Liver (tissue), 9 donors: ENCODE measurements around the gene ARHGEF16. TPM values are rescaled to one million over a fixed set of nuclear protein-coding genes. Genes with fewer than 3 reads are reported as not detected.

Experiments
- DNase-seq: peaks from one replicate; pipeline ENCODE4 v3.0.0-alpha.2; 2017; ENCODE audit warnings: low spot score
- H3K27ac ChIP-seq, 2 donors: one replicate each; pipeline ENCODE4 v1.7.0; 2013; ENCODE audit warnings: inconsistent platforms in 2 of 2, low read length in 2 of 2, control low read depth in 1 of 2, low read depth in 1 of 2, mild to moderate bottlenecking in 1 of 2
- H3K27me3 ChIP-seq, 4 donors: one replicate each; pipeline versions ENCODE4 v1.6.1 to v1.7.0; 2013; ENCODE audit warnings: low read length in 3 of 4, inconsistent platforms in 1 of 4, mild to moderate bottlenecking in 1 of 4, moderate library complexity in 1 of 4; ENCODE audit not compliant: control insufficient read depth in 4 of 4, insufficient read depth in 4 of 4
- H3K36me3 ChIP-seq, 4 donors: one replicate each; pipeline versions ENCODE4 v1.6.1 to v1.7.0; 2013; ENCODE audit warnings: low read length in 3 of 4, mild to moderate bottlenecking in 3 of 4, low read depth in 1 of 4, moderate library complexity in 1 of 4; ENCODE audit not compliant: control insufficient read depth in 4 of 4, insufficient read depth in 3 of 4
- H3K4me1 ChIP-seq, 4 donors: one replicate each; pipeline versions ENCODE4 v1.6.1 to v1.7.0; 2013; ENCODE audit warnings: low read length in 3 of 4, mild to moderate bottlenecking in 3 of 4, moderate library complexity in 1 of 4; ENCODE audit not compliant: control insufficient read depth in 4 of 4, insufficient read depth in 4 of 4
- H3K4me3 ChIP-seq, 3 donors: one replicate each; pipeline versions ENCODE4 v1.6.1 to v1.7.0; 2013; ENCODE audit warnings: low read length in 3 of 3, control low read depth in 1 of 3, low read depth in 1 of 3, mild to moderate bottlenecking in 1 of 3
- H3K9ac ChIP-seq, 2 donors: one replicate each; pipeline ENCODE4 v1.7.0; 2013; ENCODE audit warnings: low read length in 2 of 2, mild to moderate bottlenecking in 2 of 2, moderate library complexity in 2 of 2, control low read depth in 1 of 2, low read depth in 1 of 2
- H3K9me3 ChIP-seq, 4 donors: one replicate each; pipeline versions ENCODE4 v1.6.1 to v1.7.0; 2013; ENCODE audit warnings: low read length in 3 of 4; ENCODE audit not compliant: control insufficient read depth in 4 of 4
- ATF3 ChIP-seq: IDR thresholded peaks from 2 replicates; pipeline ENCODE4 v1.6.1; 2016; ENCODE audit warnings: antibody characterized with exemption
- EGR1 ChIP-seq, 2 donors: IDR thresholded peaks; 2 replicates each; pipeline ENCODE4 v1.6.1; 2016 to 2018; ENCODE audit warnings: antibody characterized with exemption in 2 of 2, low read depth in 2 of 2
- FOXA1 ChIP-seq: IDR thresholded peaks from 2 replicates; pipeline ENCODE4 v1.6.1; 2016; ENCODE audit warnings: antibody characterized with exemption
- FOXA2 ChIP-seq: IDR thresholded peaks from 2 replicates; pipeline ENCODE4 v1.6.1; 2016; ENCODE audit warnings: antibody characterized with exemption
- GABPA ChIP-seq, 2 donors: IDR thresholded peaks in 1 of 2; conservative IDR thresholded peaks in 1 of 2; 2 replicates each; pipeline ENCODE4 v1.6.1; 2016; ENCODE audit warnings: antibody characterized with exemption in 2 of 2, mild to moderate bottlenecking in 1 of 2, moderate library complexity in 1 of 2
- HNF4A ChIP-seq, 2 donors: conservative IDR thresholded peaks; 2 replicates each; pipeline ENCODE4 v1.6.1; 2016; ENCODE audit warnings: antibody characterized with exemption in 2 of 2, mild to moderate bottlenecking in 2 of 2
- HNF4G ChIP-seq: IDR thresholded peaks from 2 replicates; pipeline ENCODE4 v1.6.1; 2016; ENCODE audit warnings: antibody characterized with exemption
- JUND ChIP-seq, 2 donors: IDR thresholded peaks; 2 replicates each; pipeline ENCODE4 v1.6.1; 2016; ENCODE audit warnings: antibody characterized with exemption in 2 of 2
- MAX ChIP-seq: IDR thresholded peaks from 2 replicates; pipeline ENCODE4 v1.6.1; 2016; ENCODE audit warnings: antibody characterized with exemption
- NR2F2 ChIP-seq: IDR thresholded peaks from 2 replicates; pipeline ENCODE4 v1.6.1; 2016; ENCODE audit warnings: antibody characterized with exemption
- RAD21 ChIP-seq, 2 donors: IDR thresholded peaks; 2 replicates each; pipeline ENCODE4 v1.6.1; 2016; ENCODE audit warnings: antibody characterized with exemption in 2 of 2, mild to moderate bottlenecking in 2 of 2
- RXRA ChIP-seq, 2 donors: IDR thresholded peaks; 2 replicates each; pipeline ENCODE4 v1.6.1; 2017 to 2018; ENCODE audit warnings: antibody characterized with exemption in 2 of 2, mild to moderate bottlenecking in 1 of 2
- SP1 ChIP-seq: IDR thresholded peaks from 2 replicates; pipeline ENCODE4 v1.6.1; 2018; ENCODE audit warnings: antibody characterized with exemption, mild to moderate bottlenecking
- TAF1 ChIP-seq: conservative IDR thresholded peaks from 2 replicates; pipeline ENCODE4 v1.6.1; 2016; ENCODE audit warnings: antibody characterized with exemption, mild to moderate bottlenecking
- YY1 ChIP-seq: IDR thresholded peaks from 2 replicates; pipeline ENCODE4 v1.6.1; 2016; ENCODE audit warnings: antibody characterized with exemption, mild to moderate bottlenecking
- WGBS: extraction: QIAGEN DNeasy Blood & Tissue Kit; methylation state at CpG from one replicate; pipeline ENCODE4 v1.1.7; 2013; 5-methylcytosine and 5-hydroxymethylcytosine counted together
- polyA plus RNA-seq, 2 donors: library from polyadenylated mRNA; stranded (reverse) in 1 of 2; unstranded in 1 of 2; fragments of 200-250 nt in 1 of 2; fragments of >200 nt in 1 of 2; fragmentation: Nextera tagmentation in 1 of 2; extraction: Ambion mirVana in 1 of 2; gene quantifications; one replicate each; pipeline versions ENCODE4 v1.2.1 to v1.2.3, GENCODE V29; 2013 to 2015
- total RNA-seq, 2 donors: library from RNA; depleted of rRNA; stranded (reverse); fragments of >200 nt; gene quantifications; one replicate each; pipeline ENCODE4 v1.2.3, GENCODE V29; 2014
- TF ChIP-seq, protein P1 (sequence below): fragments of 150-350 bp; IDR thresholded peaks from 2 replicates; pipeline ENCODE4 v1.5.1; 2017; ENCODE audit warnings: improper control_type of control experiment, low read depth, low read length; ENCODE audit not compliant: missing input control
- TF ChIP-seq, protein P2 (sequence below): IDR thresholded peaks from 2 replicates; pipeline ENCODE4 v1.6.1; 2016; ENCODE audit warnings: antibody characterized with exemption, mild to moderate bottlenecking
- donor health status: healthy.
- donor health status: healthy.
- donor health status: healthy.
- donor health status: healthy.
- donor health status: healthy.

Gene ARHGEF16
- total and polyA plus RNA-seq, 4 donors = 0.65 to 5.6 (median 2.8) TPM

- no peaks in the 10 kb centered on the region for H3K36me3 ChIP-seq
- H3K9ac ChIP-seq = no peak overlapping the region
- no peaks in the 10 kb centered on the region for H3K9me3 ChIP-seq
- H3K27ac ChIP-seq = no peak overlapping the region
- H3K4me1 ChIP-seq = no peaks in the 10 kb centered on the region
- no peaks in the 10 kb centered on the region for H3K27me3 ChIP-seq
- WGBS = 64% methylated on average over 21 of the region's 21 CpGs
- H3K4me3 ChIP-seq = no peak overlapping the region
- DNase-seq = no peak
- TF ChIP-seq, protein P1, sequence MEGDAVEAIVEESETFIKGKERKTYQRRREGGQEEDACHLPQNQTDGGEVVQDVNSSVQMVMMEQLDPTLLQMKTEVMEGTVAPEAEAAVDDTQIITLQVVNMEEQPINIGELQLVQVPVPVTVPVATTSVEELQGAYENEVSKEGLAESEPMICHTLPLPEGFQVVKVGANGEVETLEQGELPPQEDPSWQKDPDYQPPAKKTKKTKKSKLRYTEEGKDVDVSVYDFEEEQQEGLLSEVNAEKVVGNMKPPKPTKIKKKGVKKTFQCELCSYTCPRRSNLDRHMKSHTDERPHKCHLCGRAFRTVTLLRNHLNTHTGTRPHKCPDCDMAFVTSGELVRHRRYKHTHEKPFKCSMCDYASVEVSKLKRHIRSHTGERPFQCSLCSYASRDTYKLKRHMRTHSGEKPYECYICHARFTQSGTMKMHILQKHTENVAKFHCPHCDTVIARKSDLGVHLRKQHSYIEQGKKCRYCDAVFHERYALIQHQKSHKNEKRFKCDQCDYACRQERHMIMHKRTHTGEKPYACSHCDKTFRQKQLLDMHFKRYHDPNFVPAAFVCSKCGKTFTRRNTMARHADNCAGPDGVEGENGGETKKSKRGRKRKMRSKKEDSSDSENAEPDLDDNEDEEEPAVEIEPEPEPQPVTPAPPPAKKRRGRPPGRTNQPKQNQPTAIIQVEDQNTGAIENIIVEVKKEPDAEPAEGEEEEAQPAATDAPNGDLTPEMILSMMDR = peak; percentile 23
- TF ChIP-seq RAD21 (IDR thresholded peaks at IDR 0.05) = peak in 1 of 2 donors; percentile 72
- TF ChIP-seq RXRA (IDR thresholded peaks at IDR 0.05) = no peak
Observed at GRCh38 chr1:3410142-3410925, 44.1 kb upstream of the ARHGEF16 start.

- Histone ChIP-seq H3K36me3 (no peaks in the 10 kb centered on the region), H3K4me3 (no peak overlapping the region), H3K9me3 (peaks cover 0 to under 1% (median 0%) of the 10 kb centered on the region in 4 donors), H3K9ac (no peak overlapping the region), H3K4me1 (no peaks in the 10 kb centered on the region), H3K27ac (no peak overlapping the region), H3K27me3 (no peaks in the 10 kb centered on the region)
- TF ChIP-seq, protein P2, sequence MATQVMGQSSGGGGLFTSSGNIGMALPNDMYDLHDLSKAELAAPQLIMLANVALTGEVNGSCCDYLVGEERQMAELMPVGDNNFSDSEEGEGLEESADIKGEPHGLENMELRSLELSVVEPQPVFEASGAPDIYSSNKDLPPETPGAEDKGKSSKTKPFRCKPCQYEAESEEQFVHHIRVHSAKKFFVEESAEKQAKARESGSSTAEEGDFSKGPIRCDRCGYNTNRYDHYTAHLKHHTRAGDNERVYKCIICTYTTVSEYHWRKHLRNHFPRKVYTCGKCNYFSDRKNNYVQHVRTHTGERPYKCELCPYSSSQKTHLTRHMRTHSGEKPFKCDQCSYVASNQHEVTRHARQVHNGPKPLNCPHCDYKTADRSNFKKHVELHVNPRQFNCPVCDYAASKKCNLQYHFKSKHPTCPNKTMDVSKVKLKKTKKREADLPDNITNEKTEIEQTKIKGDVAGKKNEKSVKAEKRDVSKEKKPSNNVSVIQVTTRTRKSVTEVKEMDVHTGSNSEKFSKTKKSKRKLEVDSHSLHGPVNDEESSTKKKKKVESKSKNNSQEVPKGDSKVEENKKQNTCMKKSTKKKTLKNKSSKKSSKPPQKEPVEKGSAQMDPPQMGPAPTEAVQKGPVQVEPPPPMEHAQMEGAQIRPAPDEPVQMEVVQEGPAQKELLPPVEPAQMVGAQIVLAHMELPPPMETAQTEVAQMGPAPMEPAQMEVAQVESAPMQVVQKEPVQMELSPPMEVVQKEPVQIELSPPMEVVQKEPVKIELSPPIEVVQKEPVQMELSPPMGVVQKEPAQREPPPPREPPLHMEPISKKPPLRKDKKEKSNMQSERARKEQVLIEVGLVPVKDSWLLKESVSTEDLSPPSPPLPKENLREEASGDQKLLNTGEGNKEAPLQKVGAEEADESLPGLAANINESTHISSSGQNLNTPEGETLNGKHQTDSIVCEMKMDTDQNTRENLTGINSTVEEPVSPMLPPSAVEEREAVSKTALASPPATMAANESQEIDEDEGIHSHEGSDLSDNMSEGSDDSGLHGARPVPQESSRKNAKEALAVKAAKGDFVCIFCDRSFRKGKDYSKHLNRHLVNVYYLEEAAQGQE = no peak
- no peak for TF ChIP-seq GABPA (IDR thresholded peaks at IDR 0.05 in 1 of 2, conservative IDR thresholded peaks at IDR 0.05 in 1 of 2)
- no peak for TF ChIP-seq FOXA2
- TF ChIP-seq ATF3 = no peak
- no peak for TF ChIP-seq NR2F2
- TF ChIP-seq FOXA1 = no peak
- no peak for TF ChIP-seq YY1
- TF ChIP-seq SP1 = no peak
- TF ChIP-seq HNF4G = no peak
- no peak for TF ChIP-seq RXRA (IDR thresholded peaks at IDR 0.05)
- TF ChIP-seq EGR1 (IDR thresholded peaks at IDR 0.05; ENCODE audit: low read depth in 2 of 2) = no peak
- TF ChIP-seq, protein P1 = no peak
- TF ChIP-seq HNF4A (conservative IDR thresholded peaks at IDR 0.05) = no peak
- no peak for TF ChIP-seq JUND (IDR thresholded peaks at IDR 0.05)
- TF ChIP-seq MAX = no peak
- TF ChIP-seq RAD21 (IDR thresholded peaks at IDR 0.05) = no peak
- TF ChIP-seq TAF1 = no peak
- DNase-seq = no peak
- 85% methylated on average over 30 of the region's 30 CpGs for WGBS
Observed at GRCh38 chr1:3411806-3412205, 42.7 kb upstream of the ARHGEF16 start.
